Stimulated activated naive CD8-positive, alpha-beta T cell treated with anti-CD3 and anti-CD28 coated beads, Interleukin-15, amount 100 ng/mL, for 72 hours (primary cell): ENCODE measurements around the gene ERBIN.
"Not testable (repeated sequence)": the region's sequence is repeated elsewhere in the genome, so short reads cannot be mapped to it uniquely, and the experiment has no call there.

Source experiments
- ATAC-seq: fragments of 150-1000 bp; cut with Tn5 transposase; 2 replicates; pipeline ENCODE4 v1.10.0; 2021; ENCODE audit warnings: mild to moderate bottlenecking, moderate library complexity
- DNase-seq, 2 donors: peaks; one replicate each; pipeline ENCODE4 v3.0.0; 2021 to 2022
- H3K27ac Mint-ChIP-seq, 2 donors: one replicate each; pipeline ENCODE4 v1.8.0; 2022; ENCODE audit warnings: mild to moderate bottlenecking in 2 of 2, mixed read lengths in 2 of 2, moderate library complexity in 2 of 2
- H3K27me3 Mint-ChIP-seq: one replicate; pipeline ENCODE4 v1.8.0; 2022; ENCODE audit warnings: mixed read lengths
- H3K4me1 Mint-ChIP-seq: one replicate; pipeline ENCODE4 v1.8.0; 2022; ENCODE audit warnings: mild to moderate bottlenecking, mixed read lengths
- H3K4me3 Mint-ChIP-seq, 2 donors: one replicate each; pipeline ENCODE4 v1.8.0; 2022; ENCODE audit warnings: mild to moderate bottlenecking in 2 of 2, mixed read lengths in 2 of 2, moderate library complexity in 1 of 2
- H3K9me3 Mint-ChIP-seq, 2 donors: one replicate each; pipeline ENCODE4 v1.8.0; 2022; ENCODE audit warnings: mixed read lengths in 2 of 2

The ERBIN gene

GRCh38 chr5:65910711-65911110, 15.7 kb upstream of the ERBIN start:
- H3K27ac Mint-ChIP-seq = no peak overlapping the region

GRCh38 chr5:65912311-65912710, 14.1 kb upstream of the ERBIN start:
- H3K4me1 Mint-ChIP-seq = peaks cover 7% of the 10 kb centered on the region

More at GRCh38 chr5:65910711-65911110, 15.7 kb upstream of the ERBIN start:
- Mint-ChIP-seq H3K4me3 (no peak overlapping the region), H3K27me3 (no peaks in the 10 kb centered on the region), H3K9me3 (no peaks in the 10 kb centered on the region), H3K4me1 (peaks cover 7% of the 10 kb centered on the region)
- DNase-seq (no peak), ATAC-seq (no peak)

DNA sequence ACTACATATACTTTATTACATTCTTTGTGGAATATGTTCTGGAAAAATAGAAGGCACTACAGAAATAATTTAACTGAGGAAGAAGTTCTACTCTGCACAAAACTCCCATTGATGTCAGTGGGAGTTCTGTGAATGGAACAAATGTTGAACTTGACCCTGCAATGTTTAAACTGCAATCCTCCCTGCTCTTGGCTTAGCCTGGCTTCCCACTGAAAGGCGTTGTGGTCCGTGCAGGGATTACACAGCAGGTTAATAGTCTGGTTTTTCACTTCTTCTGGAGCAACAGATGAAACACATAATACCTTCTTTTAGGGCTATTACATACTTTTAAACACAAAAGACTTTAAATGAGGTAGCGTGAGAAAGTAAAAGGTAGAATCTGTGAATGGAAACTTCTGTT, 12.9 kb upstream of the ERBIN start:
- H3K27ac Mint-ChIP-seq = no peak overlapping the region
- ATAC-seq (no peak), DNase-seq (no peak)
- H3K4me1 Mint-ChIP-seq = peaks cover 7% of the 10 kb centered on the region
- H3K9me3 Mint-ChIP-seq = no peaks in the 10 kb centered on the region
- H3K27me3 Mint-ChIP-seq = no peaks in the 10 kb centered on the region
- H3K4me3 Mint-ChIP-seq = no peak overlapping the region

More at GRCh38 chr5:65912311-65912710, 14.1 kb upstream of the ERBIN start:
- Mint-ChIP-seq H3K9me3 (no peaks in the 10 kb centered on the region), H3K27ac (no peak overlapping the region), H3K4me3 (no peak overlapping the region), H3K27me3 (no peaks in the 10 kb centered on the region)
- no peak for ATAC-seq
- DNase-seq = no peak

- no peaks in the 10 kb centered on the region for H3K9me3 Mint-ChIP-seq
- H3K27ac Mint-ChIP-seq = no peak overlapping the region
- peaks cover 7% of the 10 kb centered on the region for H3K4me1 Mint-ChIP-seq
- ATAC-seq = no peak
- no peaks in the 10 kb centered on the region for H3K27me3 Mint-ChIP-seq
- no peak overlapping the region for H3K4me3 Mint-ChIP-seq
- no peak for DNase-seq
Measured at GRCh38 chr5:65914641-65915196, 11.7 kb upstream of the ERBIN start.

- H3K4me3 Mint-ChIP-seq, H3K4me1 Mint-ChIP-seq: not testable (repeated sequence)
Measured at GRCh38 chr5:65915661-65916060, 10.7 kb upstream of the ERBIN start.

GRCh38 chr5:65916066-65916465, 10.3 kb upstream of the ERBIN start:
- ATAC-seq (no peak), DNase-seq (no peak)
- H3K4me3 Mint-ChIP-seq = no peak overlapping the region
- no peaks in the 10 kb centered on the region for H3K9me3 Mint-ChIP-seq
- no peak overlapping the region for H3K27ac Mint-ChIP-seq
- H3K27me3 Mint-ChIP-seq = no peaks in the 10 kb centered on the region
- peaks cover 7% of the 10 kb centered on the region for H3K4me1 Mint-ChIP-seq

More at GRCh38 chr5:65915661-65916060, 10.7 kb upstream of the ERBIN start:
- H3K27me3 Mint-ChIP-seq, ATAC-seq, H3K27ac Mint-ChIP-seq, H3K9me3 Mint-ChIP-seq, DNase-seq: not testable (repeated sequence)

DNA sequence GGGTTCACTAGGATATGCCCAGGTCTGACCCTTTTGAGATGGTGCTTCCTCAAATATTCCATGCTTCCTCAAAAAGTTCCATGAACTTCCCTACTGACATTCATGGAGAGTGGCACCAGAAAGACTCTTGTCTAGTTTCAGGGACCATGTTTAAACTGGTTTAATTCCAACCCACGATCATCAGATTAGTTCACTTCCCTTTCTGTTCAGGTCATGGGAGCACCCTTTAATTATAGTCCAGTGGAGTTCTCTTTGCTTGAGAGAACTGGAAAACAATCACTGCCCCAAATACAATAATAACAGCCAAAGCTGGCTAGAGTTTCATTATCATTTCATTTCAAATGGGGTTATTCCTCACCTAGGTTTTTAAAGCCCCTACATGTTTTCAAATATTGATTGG, 9.7 kb upstream of the ERBIN start:
- ATAC-seq (no peak), DNase-seq (no peak)
- peaks cover 7% of the 10 kb centered on the region for H3K4me1 Mint-ChIP-seq
- H3K4me3 Mint-ChIP-seq = no peak overlapping the region
- H3K27ac Mint-ChIP-seq = no peak overlapping the region
- H3K9me3 Mint-ChIP-seq = no peaks in the 10 kb centered on the region
- no peaks in the 10 kb centered on the region for H3K27me3 Mint-ChIP-seq

DNA sequence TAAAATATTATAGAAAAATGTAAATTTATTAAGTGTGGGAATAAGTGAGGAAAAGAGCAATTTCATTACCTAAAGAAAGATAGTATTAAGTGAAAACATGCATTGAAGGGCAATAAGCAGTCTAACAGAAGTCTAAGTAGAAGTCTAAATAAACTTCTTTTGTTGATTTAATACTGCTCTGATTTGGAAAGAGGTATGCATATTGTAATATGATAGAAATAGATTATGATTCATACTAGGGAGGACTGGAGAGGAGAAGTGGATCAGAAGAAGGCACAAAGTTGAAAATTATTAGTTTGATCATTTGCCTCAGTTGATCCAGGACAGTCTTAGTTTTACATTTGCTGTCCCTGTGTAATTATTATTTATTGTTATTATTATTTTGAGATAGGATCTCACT, 6.6 kb upstream of the ERBIN start:
- no peak for ATAC-seq
- H3K4me3 Mint-ChIP-seq = no peak overlapping the region
- peaks cover 12% of the 10 kb centered on the region for H3K4me1 Mint-ChIP-seq
- no peaks in the 10 kb centered on the region for H3K27me3 Mint-ChIP-seq
- no peaks in the 10 kb centered on the region for H3K9me3 Mint-ChIP-seq
- no peak for DNase-seq
- no peak overlapping the region for H3K27ac Mint-ChIP-seq

GRCh38 chr5:65923339-65923738, 3.0 kb upstream of the ERBIN start:
- Mint-ChIP-seq H3K4me1 (peaks cover 15% of the 10 kb centered on the region), H3K27me3 (no peaks in the 10 kb centered on the region), H3K9me3 (no peaks in the 10 kb centered on the region), H3K27ac (no peak overlapping the region), H3K4me3 (no peak overlapping the region)
- DNase-seq (no peak), ATAC-seq (no peak)

DNA sequence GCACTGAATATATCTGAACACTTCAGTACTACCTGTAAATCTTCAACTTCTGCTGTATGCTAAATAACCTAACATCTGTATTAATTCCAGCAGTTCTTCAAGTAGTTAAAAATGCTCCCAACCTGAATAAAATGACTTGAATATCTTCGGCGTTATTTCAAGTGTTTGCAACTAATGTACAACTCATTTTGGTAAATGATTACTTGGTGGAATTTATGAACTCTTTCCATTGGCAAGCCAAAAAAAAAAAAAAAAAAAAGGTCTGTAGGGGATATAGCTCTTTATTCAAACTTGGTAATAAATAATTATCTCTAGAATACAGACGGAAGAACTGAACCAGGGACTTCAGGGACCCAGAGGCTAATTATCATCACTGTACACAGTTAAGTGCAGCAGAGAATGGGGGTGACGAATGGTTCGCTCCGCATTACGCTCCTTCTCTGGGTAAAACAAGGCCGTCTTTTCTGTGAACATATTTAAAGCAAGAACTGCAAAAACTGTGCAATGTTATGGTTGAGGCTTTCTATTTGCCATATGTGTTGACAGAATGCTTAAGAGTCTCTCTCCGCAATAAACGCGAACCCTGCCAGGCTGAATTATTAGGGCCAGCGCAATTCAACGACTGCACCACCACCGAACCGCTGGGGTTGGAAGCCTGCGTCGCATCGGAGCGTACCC, 1.9 kb upstream of the ERBIN start:
- Mint-ChIP-seq H3K4me3 (peak overlapping the region; percentile 79 to 85), H3K27ac (peak overlapping the region; percentile 86 to 96), H3K27me3 (no peaks in the 10 kb centered on the region), H3K4me1 (peaks cover 18% of the 10 kb centered on the region), H3K9me3 (no peaks in the 10 kb centered on the region)
- DNase-seq (no peak), ATAC-seq (peak; percentile 18)

GRCh38 chr5:65925044-65925600, 1.3 kb upstream of the ERBIN start:
- Mint-ChIP-seq H3K27me3 (no peaks in the 10 kb centered on the region), H3K4me1 (peaks cover 25% of the 10 kb centered on the region), H3K27ac (peak overlapping the region; percentile 86 to 96), H3K9me3 (no peaks in the 10 kb centered on the region), H3K4me3 (peak overlapping the region; percentile 79 to 85)
- peak; percentile 79 to 80 for DNase-seq
- ATAC-seq = peak; percentile 74

DNA sequence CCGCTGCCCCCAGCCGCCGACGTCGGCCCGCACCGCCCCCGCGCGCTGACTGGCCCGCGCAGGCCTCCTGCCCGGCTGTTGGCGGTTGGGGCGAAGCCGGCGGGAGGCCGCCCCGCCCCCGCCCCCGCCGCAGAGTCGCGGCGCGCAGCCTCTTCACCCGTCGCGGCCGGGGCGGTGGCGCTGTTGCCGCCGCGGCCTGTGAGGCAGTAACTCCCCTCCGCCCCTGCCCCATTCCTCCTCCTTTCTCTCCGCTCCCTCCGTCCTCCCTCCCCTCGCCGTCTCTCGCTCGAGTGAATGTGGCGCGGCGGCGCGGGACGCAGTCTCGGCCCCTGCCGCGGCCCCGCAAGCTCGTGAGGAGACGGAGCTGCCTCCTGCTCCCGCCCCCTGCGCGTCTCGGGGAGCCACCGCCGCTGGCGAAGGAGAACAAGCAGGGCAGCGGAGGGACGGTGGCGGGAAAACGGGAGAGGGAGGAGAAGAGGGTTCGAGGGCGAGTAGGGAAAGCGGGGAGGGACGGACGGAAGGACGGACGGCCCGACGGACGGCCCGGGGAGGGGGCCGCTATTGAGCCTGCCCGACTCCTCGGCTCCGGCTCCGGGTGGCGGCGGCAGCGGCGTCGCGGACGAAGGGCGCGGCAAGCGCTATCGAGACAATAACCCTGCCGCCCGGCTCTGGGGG, 637 bp upstream of the ERBIN start:
- peak; percentile 82 to 83 for DNase-seq
- Mint-ChIP-seq H3K27ac (peak overlapping the region; percentile 97 to 98), H3K4me1 (peaks cover 31% of the 10 kb centered on the region), H3K4me3 (peak overlapping the region; percentile 94 to 98), H3K27me3 (no peaks in the 10 kb centered on the region), H3K9me3 (no peaks in the 10 kb centered on the region)
- ATAC-seq = peak; percentile 76

DNA sequence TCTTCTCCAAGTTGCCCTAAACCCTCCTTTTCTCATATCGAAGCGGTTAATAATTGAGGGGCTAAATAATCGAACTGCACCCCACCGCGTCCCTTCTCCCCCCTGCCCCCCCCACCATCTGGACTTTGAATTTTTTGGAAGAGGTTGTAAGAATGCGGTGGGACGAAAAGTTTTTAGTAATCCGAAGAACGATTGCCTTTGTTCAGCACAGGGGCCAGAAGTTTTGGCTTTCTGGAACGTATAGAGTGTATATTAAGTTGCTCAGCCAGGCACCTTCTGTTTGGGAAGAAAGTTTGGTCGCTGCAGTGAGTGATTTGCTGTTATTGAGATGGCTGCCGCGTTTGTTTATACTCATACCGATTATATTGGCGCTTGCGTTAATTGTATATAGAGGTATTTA, 518 bp downstream of the ERBIN start:
- H3K4me1 Mint-ChIP-seq = peaks cover 37% of the 10 kb centered on the region
- peak overlapping the region; percentile 91 to 95 for H3K4me3 Mint-ChIP-seq
- no peaks in the 10 kb centered on the region for H3K9me3 Mint-ChIP-seq
- no peaks in the 10 kb centered on the region for H3K27me3 Mint-ChIP-seq
- ATAC-seq (no peak), DNase-seq (peak; percentile 9 to 11)
- H3K27ac Mint-ChIP-seq = peak overlapping the region; percentile 94 to 97

GRCh38 chr5:65927503-65928321, 1.3 kb downstream of the ERBIN start:
- peaks cover 44% of the 10 kb centered on the region for H3K4me1 Mint-ChIP-seq
- H3K4me3 Mint-ChIP-seq = peak overlapping the region; percentile 91 to 95
- ATAC-seq (peak; percentile 27), DNase-seq (peak; percentile 11 to 26)
- H3K27ac Mint-ChIP-seq = peak overlapping the region; percentile 94 to 97
- no peaks in the 10 kb centered on the region for H3K9me3 Mint-ChIP-seq
- no peaks in the 10 kb centered on the region for H3K27me3 Mint-ChIP-seq

DNA sequence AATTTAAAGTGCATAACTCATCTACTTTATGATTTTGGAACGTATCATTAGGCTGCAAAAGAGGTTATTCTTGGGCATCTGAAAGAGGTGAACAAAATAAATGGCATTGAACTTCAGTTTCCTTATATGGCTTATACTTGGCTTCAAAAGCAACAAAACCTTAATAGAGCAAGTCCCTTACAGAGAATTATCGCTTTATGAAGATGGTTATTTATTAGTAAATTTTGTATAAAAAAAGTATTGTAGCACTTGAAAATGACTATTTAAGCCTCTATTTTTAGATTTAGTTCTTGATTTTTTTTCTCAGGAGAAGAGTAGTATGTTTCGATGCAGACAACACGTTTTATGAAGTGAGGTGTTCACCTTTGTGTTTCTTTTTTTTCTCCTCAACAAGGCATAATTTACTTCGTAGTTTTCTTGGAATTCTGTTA, 2.0 kb downstream of the ERBIN start:
- ATAC-seq = no peak
- Mint-ChIP-seq H3K27me3 (no peaks in the 10 kb centered on the region), H3K4me1 (peaks cover 51% of the 10 kb centered on the region), H3K9me3 (no peaks in the 10 kb centered on the region), H3K4me3 (peak overlapping the region; percentile 91 to 95), H3K27ac (peak overlapping the region; percentile 94 to 97)
- DNase-seq = no peak
